Colonic mucosa (tissue), 4 donors: ENCODE results near the gene TNFSF11. TPM values are rescaled to one million over a fixed set of nuclear protein-coding genes. Genes with fewer than 3 reads are reported as not detected.

Source experiments
- DNase-seq: peaks from one replicate; pipeline ENCODE4 v3.0.0-alpha.2; 2020
- H3K27ac ChIP-seq: fragments of 200-600 bp; one replicate; pipeline ENCODE4 v1.8.0; 2021
- H3K27me3 ChIP-seq: fragments of 200-600 bp; one replicate; pipeline ENCODE4 v1.8.0; 2021
- H3K36me3 ChIP-seq: fragments of 200-600 bp; one replicate; pipeline ENCODE4 v1.8.0; 2021
- H3K4me1 ChIP-seq: fragments of 200-600 bp; one replicate; pipeline ENCODE4 v1.8.0; 2021; ENCODE audit warnings: mild to moderate bottlenecking
- H3K4me3 ChIP-seq: fragments of 200-600 bp; one replicate; pipeline ENCODE4 v1.8.0; 2021
- H3K9ac ChIP-seq, 2 donors: one replicate each; pipeline ENCODE4 v1.7.0; 2013; ENCODE audit warnings: control low read depth in 2 of 2, low read depth in 2 of 2, low read length in 2 of 2
- H3K9me3 ChIP-seq: fragments of 200-600 bp; one replicate; pipeline ENCODE4 v1.8.0; 2021
- CTCF ChIP-seq: fragments of 200-600 bp; IDR thresholded peaks from one replicate; pipeline ENCODE4 v1.8.0; 2022; ENCODE audit warnings: antibody characterized with exemption, mild to moderate bottlenecking
- intact Hi-C: fragments of 100-400 bp; cut with DNase I; formaldehyde crosslinking; loops from one replicate; pipeline ENCODE4 v1.14.1; 2022
- total RNA-seq, 2 donors: library from RNA; stranded (reverse); fragmentation: NEBNext Ultra II Directional in 1 of 2; extraction: Animal tissue kit (Norgen Biotek cat#: 25700) in 1 of 2; gene quantifications; one replicate each; pipeline ENCODE4 v1.2.1, GENCODE V29; 2021
- donor health status: healthy.
- donor health status: DM: no; HTN: no; CAD: no.
- donor health status: DM: no; HTN: no; CAD: no.

TNFSF11 gene
- total RNA-seq, 2 donors from 2014 or later = 0.15 to 0.66 TPM

GRCh38 chr13:42532561-42533335 lies 41.2 kb upstream of the TNFSF11 start:
- no peak overlapping the region for H3K9ac ChIP-seq
- no peak overlapping the region for H3K27ac ChIP-seq
- TF ChIP-seq CTCF = no peak
- no peaks in the 10 kb centered on the region for H3K9me3 ChIP-seq
- DNase-seq = no peak
- H3K4me1 ChIP-seq = no peaks in the 10 kb centered on the region
- H3K36me3 ChIP-seq = no peaks in the 10 kb centered on the region
- intact Hi-C loops = no loop called here
- no peaks in the 10 kb centered on the region for H3K27me3 ChIP-seq
- H3K4me3 ChIP-seq = no peak overlapping the region

GRCh38 chr13:42533336-42533591 lies 40.7 kb upstream of the TNFSF11 start:
- H3K27me3 ChIP-seq = no peaks in the 10 kb centered on the region
- no peak for DNase-seq
- no peak overlapping the region for H3K4me3 ChIP-seq
- no peak for TF ChIP-seq CTCF
- H3K9ac ChIP-seq = no peak overlapping the region
- no peaks in the 10 kb centered on the region for H3K4me1 ChIP-seq
- H3K27ac ChIP-seq = no peak overlapping the region
- intact Hi-C loops = no loop called here
- no peaks in the 10 kb centered on the region for H3K9me3 ChIP-seq
- no peaks in the 10 kb centered on the region for H3K36me3 ChIP-seq

- intact Hi-C loops = no loop called here
- Histone ChIP-seq H3K4me3 (no peak overlapping the region), H3K27me3 (no peaks in the 10 kb centered on the region), H3K9me3 (no peaks in the 10 kb centered on the region), H3K27ac (no peak overlapping the region), H3K36me3 (no peaks in the 10 kb centered on the region), H3K4me1 (no peaks in the 10 kb centered on the region), H3K9ac (no peak overlapping the region)
- no peak for DNase-seq
- TF ChIP-seq CTCF = no peak
These were observed 39.2 kb upstream of the TNFSF11 start for GRCh38 chr13:42534785-42535184.

- Histone ChIP-seq H3K9me3 (no peaks in the 10 kb centered on the region), H3K27me3 (no peaks in the 10 kb centered on the region), H3K4me3 (no peak overlapping the region), H3K9ac (no peak overlapping the region), H3K4me1 (no peaks in the 10 kb centered on the region), H3K27ac (no peak overlapping the region), H3K36me3 (no peaks in the 10 kb centered on the region)
- TF ChIP-seq CTCF = no peak
- DNase-seq = no peak
- intact Hi-C loops = no loop called here
These were observed 35.0 kb upstream of the TNFSF11 start for GRCh38 chr13:42538996-42539395.

- no peak for TF ChIP-seq CTCF
- H3K27me3 ChIP-seq = no peaks in the 10 kb centered on the region
- no peaks in the 10 kb centered on the region for H3K4me1 ChIP-seq
- H3K9me3 ChIP-seq = no peaks in the 10 kb centered on the region
- H3K27ac ChIP-seq = no peak overlapping the region
- H3K36me3 ChIP-seq = no peaks in the 10 kb centered on the region
- intact Hi-C loops = no loop called here
- no peak overlapping the region for H3K4me3 ChIP-seq
- H3K9ac ChIP-seq = no peak overlapping the region
- no peak for DNase-seq
These were observed 34.3 kb upstream of the TNFSF11 start for GRCh38 chr13:42539670-42540069.
